Esophagus muscularis mucosa (tissue), 4 donors: ENCODE data around the gene AQP1.

Experiments used
- EP300 ChIP-seq: sonication (generic); formaldehyde crosslinking; IDR thresholded peaks from one replicate; pipeline ENCODE4 v1.6.1; 2017; ENCODE audit warnings: antibody characterized with exemption
- POLR2A ChIP-seq: fragments of 450-650 bp; IDR thresholded peaks from one replicate; pipeline ENCODE4 v1.6.1; 2017; ENCODE audit warnings: antibody characterized with exemption, moderate library complexity, mild to moderate bottlenecking, low read depth
- TF ChIP-seq, protein P1 (sequence below), 3 experiments: fragments of 200-600 bp in 2 of 3; fragments of 450-650 bp in 1 of 3; sonication (generic) in 2 of 3; IDR thresholded peaks; one replicate each; pipeline ENCODE4 v1.5.1; 2017 to 2019; ENCODE audit warnings: antibody characterized with exemption in 3 of 3, mild to moderate bottlenecking in 2 of 3, moderate library complexity in 1 of 3

DNA sequence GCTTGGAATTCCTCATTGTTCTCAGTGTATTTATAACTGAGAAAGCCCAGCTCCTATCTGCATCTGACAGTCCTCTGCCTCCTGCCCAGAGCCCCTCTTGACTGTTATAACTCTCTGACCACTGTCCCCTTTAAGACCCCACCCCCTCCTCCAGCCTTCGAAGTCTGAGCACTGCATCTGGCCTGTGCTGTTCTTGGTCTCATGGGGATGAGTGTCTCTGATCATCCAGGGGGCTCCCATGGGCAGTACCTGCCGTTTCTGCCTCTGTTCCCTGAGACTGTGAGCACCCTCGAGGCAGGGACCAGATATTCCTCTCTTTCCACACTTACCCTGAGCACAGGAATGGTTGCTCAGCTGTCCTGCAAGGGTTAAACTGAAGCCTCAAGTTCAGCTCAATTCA, 59.8 kb downstream of the AQP1 start:
- TF ChIP-seq, protein P1, sequence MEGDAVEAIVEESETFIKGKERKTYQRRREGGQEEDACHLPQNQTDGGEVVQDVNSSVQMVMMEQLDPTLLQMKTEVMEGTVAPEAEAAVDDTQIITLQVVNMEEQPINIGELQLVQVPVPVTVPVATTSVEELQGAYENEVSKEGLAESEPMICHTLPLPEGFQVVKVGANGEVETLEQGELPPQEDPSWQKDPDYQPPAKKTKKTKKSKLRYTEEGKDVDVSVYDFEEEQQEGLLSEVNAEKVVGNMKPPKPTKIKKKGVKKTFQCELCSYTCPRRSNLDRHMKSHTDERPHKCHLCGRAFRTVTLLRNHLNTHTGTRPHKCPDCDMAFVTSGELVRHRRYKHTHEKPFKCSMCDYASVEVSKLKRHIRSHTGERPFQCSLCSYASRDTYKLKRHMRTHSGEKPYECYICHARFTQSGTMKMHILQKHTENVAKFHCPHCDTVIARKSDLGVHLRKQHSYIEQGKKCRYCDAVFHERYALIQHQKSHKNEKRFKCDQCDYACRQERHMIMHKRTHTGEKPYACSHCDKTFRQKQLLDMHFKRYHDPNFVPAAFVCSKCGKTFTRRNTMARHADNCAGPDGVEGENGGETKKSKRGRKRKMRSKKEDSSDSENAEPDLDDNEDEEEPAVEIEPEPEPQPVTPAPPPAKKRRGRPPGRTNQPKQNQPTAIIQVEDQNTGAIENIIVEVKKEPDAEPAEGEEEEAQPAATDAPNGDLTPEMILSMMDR (IDR thresholded peaks at IDR 0.05) = no peak
- TF ChIP-seq EP300 (no peak), POLR2A (no peak)
